HG03097 (cell line): ENCODE data around the gene IL17C.

Experiments used
- ATAC-seq: cut with Tn5 transposase; IDR thresholded peaks from one replicate; pipeline ENCODE4 v1.9.1; 2021; ENCODE audit not compliant: unreplicated experiment, low FRiP score

The IL17C gene

DNA sequence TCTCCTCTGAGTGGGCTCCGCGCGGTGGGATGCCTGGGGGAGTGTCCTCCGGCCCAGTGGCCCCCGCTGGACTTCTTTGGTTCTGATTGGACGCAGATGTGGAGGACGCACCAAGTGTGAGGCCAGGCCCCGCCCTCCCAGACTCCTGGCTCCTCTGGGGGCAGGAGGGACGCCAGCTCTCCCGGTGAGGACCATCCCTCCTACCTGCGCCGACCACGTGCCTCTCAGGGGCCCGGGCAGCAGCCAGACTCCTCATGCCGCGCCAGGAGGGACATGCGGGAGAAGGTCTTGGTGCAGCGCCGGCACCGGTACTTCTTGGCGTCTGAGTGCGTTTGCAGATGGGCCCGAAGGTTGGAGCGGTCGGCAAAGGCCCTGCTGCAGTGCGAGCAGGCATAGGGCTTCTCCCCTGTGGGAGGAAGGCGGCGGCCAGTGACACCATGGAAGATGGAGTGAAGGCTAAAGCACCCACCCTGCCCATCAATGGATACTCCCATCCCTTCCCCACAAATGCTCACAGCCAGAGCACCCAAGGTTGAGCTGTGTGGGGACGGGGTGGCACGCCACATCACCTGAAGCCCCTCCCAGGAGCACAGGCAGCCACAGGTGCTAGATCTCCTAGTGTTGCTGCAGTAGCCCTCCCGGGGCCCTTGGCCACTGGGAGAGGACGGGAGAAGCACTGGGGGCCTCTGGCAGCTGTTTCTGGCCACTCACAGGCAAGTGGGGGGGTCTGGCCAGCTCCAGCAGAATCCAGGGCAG lies 40.0 kb downstream of the IL17C start:
- no peak for ATAC-seq

DNA sequence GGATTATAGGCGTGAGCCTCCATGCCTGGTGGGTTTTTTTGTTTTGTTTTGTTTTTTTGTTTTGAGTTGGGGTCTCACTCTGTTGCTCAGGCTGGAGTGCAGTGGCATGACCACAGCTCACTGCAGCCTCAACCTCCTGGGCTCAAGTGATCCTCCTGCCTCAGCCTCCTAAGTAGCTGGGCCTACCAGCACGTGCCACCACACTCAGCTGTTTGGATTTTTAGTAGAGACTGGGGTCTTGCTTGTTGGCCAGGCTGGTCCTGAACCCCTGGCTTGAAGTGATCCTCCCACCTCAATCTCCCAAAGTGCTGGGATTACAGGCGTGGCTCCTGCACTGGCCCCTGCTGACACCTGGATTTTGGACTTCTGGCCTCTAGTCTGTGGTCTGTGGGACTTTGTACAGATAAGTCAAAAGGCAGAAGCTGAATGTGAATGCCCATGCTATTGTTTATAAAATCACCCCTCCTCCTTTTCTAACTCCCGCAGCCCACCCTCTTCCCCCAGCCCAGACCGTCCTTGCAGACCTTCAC lies 42.2 kb downstream of the IL17C start:
- no peak for ATAC-seq

DNA sequence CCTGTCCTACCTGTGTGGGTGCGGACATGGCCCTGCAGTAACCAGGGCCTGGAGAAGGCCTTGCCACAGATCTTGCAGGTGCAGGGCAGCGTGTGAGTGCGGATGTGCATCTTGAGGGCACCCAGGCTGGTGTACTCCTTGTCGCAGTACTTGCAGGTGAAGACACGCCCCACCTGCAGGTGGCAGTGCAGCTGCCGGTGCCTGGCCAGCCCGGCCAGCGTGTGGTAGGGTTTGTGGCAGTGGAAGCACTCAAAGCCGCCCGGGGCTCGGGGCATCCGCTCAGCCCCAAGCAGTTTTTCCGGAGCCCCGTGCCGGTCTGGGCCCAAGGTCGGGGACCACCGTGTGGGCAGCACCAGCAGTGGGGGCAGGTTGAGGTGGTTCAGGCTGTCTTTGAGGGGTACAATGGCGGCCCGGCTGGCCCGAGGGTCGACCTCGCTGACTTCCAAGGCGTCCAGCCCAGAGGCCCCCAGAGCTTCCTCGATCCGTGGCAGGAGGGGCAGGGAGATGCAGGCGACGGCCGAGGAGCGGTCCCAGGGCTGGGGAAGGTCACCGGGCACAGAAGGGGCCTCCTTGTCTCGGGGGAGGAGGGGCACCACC lies 42.8 kb downstream of the IL17C start:
- ATAC-seq = no peak

DNA sequence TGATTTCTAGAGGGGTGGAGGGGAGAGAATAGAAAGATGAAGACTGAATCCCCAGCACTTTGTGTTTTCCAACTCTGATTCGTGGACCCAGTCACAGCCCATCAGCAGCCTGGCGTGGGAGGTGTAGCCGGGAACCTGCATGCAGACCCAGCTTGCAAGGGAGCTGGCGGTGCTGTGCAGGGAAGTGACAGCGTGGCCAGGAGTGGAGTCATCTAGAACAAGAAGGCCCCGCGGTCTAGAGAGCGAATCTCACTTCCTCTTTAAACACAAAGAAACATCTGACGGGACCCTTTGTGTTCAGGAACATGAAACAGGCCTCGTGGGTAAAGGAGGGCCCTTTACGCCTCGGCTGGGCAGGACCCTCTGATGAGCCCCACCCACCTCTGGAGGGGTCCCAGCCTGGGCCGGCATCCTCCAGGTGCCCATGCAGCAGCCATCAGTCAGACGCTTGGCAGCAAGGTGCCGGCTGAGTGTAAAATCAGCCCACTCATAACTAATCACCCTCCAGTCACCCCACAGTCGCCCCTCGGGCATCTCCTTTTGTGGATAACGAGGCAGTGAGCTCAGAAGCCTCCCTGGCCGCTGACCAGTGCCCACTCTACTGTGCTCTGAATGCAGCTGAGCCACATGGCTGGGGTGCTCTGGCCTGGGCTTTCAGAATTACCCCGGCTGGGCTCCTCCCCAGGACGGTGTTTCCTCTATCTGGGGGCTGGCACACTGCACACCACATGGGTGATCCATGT lies 43.5 kb downstream of the IL17C start:
- peak; percentile 64 for ATAC-seq

DNA sequence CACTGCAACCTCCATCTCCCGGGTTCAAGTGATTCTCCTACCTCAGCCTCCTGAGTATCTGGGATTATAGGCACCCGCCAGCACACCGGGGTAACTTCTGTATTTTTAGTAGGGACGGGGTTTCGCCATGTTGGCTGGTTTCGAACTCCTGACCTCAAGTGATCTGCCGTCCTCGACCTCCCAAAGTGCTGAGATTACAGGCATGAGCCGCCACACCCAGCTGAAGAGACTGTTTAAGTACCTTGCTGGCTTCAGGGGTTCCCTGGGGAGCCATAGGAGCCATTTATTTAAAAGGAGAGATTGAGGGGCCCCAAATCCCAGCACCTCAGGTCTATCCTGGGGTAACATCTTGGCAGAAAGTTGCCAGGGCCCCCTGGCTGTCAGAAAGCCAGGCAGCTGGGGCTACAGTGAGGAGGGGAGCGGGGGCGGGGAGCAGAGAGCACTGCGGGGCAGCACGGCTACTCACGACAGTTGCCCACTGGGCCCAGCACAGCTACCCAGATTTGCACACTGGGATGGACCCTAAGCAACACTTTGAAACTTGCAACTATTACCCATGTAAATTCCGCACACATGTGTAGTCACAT lies 46.3 kb downstream of the IL17C start:
- no peak for ATAC-seq

DNA sequence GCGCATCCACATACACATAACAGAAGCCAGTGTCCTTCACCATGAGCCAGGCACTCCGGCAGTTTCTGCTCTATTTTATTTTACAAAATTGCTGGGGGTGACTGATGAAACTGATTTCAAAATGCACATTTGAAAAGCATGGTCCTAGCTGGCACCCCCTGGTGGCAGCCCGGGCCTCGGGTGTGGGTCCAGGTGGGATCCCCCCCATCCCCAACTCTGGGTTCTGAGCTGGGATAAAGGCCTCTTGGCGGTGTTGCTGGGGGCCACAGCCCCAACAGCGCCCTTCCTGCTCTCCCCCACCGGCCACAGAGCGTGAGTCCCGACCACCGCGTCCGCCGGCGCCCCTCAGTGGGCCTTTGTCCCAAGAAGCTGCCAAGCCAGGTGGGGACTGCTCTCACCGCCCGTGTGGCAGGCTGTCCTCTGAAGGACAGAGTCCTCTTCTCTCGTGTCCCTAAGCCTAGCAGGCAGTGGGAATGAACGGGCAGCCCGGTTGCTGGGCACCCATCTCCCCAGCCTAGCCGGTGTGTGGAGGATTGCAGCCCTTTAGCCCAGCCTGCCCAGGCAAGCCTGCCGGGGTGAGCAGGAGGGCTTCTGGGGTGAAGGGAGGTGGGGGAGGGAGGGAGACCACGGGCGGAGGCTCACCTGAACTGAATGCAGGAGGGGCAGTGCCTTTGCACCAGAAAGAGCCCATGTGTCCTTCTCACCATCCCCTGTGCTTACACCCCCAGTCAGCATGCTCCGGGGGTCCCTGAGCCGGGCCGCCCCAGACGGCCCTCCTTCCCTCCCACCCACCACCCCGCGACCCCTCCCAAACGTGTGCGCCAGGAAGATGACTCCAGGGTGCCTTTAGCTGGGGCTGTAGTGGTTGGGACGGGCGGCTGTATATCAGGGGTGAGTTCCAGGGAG lies 47.0 kb downstream of the IL17C start:
- ATAC-seq = no peak

DNA sequence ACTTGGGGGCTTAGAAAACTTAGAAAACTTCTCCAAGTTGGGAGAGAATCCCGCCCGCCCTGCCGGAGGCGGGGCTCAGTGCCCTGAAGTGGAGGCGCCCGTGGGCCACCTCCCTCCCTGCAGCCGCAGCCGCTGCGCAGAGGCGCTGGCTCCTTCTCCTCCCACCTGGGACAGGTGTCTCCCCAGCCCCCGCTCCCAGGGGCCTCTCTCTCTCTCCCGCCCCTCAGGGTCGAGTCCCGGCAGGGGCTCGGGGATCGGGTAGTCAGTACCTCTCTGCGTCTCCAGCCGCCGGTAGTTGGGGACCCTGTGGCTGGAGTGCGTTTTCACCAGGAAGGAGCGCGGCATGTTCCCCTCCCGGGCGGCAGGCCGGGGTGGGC lies 47.7 kb downstream of the IL17C start:
- no peak for ATAC-seq

DNA sequence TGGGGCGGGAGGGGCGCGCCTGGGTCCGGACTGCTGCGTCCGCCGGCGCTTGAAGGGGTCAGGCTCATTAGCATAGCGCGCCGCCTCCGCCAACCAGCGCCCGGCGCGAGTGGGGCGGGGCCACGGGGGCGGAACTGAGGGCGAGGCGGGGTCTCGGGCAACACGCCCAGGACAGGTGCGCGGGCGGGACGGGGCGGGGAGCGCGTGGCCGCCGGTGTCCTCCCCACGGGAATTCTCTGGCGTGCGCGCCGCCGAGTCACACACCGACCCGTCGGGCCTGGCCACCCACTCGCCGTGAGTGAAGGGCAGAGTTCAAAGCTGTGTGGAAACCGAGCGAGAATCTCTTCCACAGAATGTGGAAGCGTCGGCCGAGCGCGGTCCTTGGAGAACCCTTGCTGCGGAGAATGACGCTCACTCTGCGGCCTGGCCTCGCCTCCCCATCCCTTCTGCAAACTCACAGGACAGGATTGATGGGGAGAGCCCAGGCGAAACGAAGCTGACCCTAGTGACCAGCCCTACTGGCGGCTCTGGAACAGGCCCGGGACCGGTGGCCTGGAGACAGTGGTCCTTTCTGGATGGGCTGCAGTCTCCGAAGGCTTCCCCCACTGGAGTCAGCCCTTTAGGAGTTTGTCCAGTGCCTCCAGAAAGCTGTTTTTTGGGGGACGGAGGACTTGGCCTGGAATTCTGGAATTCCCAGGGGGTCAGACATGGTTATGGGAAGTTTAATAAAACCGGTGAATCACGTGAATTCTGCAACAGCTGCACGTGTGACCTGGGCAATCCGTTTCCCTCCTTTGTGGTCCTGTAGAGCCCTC lies 48.3 kb downstream of the IL17C start, which contains the start of gene SNAI3:
Gene SNAI3, minus strand, starts transcription at position 69 of the 815 bp plus-strand sequence. CDS start 101 bp downstream, outside the sequence.
- peak; percentile 51 for ATAC-seq

DNA sequence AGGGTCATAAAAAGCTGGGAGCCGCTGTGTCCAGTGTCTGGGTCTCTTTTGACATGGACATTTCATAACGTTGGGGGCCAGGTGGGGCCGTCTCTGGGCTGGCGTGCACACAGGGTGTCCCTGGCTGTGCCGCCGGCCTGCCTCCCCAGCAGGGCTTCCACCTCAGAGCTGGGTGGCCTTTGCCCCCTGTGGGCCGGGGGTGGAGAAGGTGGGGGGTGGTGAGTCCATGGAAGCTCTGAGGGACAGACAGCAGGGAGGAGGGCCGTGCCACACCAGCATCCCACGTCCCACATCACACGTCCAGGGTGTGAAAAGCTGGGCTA lies 48.8 kb downstream of the IL17C start:
- ATAC-seq = no peak

DNA sequence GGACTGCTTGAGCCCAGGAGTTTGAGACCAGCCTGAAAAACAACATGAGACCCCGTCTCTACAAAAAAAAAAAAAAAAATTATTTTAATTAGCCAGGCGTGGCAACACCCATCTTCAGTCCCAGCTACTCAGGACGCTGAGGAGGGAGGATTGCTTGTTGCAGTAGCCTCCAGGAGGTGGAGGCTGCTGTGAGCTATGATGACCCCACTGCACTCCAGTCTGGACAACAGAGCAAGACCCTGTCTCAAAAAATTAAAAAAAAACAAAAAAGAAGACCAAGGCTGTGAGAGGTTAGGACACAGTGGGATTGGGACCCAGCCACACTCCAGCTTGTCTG lies 49.3 kb downstream of the IL17C start:
- no peak for ATAC-seq

DNA sequence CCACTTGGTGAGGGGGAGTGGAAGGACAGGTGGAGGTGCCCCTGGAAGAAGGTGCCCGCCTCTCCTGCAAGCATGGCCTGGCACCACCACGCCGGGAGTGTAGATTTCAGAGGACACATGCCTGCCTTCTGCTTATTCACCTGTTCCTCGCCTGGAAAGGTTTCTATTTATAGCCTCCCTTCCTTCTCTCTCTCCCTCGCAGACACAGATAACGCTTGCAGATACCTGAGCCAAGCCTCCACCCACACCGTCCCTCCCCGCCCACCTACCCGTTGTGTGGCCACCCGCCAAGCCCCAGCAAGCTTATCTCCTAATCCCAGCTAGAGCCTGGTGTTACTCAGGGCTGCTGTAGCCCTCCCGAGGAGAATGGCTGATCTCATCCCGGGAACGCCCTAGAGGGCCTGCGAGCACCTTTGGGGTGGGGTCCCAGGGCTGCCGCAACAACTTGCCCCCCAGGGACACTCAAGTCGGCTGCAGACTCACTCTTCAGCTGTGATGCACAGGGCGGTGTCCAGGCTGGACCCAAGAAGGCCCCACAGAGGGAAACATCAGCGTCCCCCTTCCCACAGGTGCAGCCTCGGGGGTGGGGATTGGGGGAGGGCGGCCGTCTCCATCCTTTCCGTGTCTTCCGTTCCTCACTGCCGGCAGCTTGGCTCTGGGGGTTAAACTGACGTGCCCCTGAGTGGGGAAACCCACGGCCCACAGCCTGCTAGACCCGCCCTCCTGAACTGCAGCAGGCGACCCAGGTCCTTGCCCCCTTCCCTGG lies 49.8 kb downstream of the IL17C start:
- ATAC-seq = no peak
